Calu3 (cell line): ENCODE results near the gene DBNDD1. TPM values are rescaled to one million over a fixed set of nuclear protein-coding genes. Genes with fewer than 3 reads are reported as not detected.

ENCODE experiments used
- BruUV-seq: library from RNA; stranded (reverse); fragments of 400-500 nt; replicated peaks from 2 replicates; lab custom pipeline; 2021; lab: Mats Ljungman, UMichigan
- CTCF ChIA-PET: fragments of 300-600 bp; sonication (Branson Sonifier 250); formaldehyde crosslinking; loops from one replicate; lab custom pipeline; 2022; ENCODE audit warnings: antibody characterized with exemption; lab: Charles Lee
- DNase-seq: peaks from one replicate; pipeline ENCODE4 v3.0.0; 2022
- H3K27ac Mint-ChIP-seq: one replicate; pipeline ENCODE4 v1.8.0; 2022; ENCODE audit warnings: mixed read lengths; ENCODE audit not compliant: unreplicated experiment
- H3K27me3 Mint-ChIP-seq: one replicate; pipeline ENCODE4 v1.8.0; 2022; ENCODE audit warnings: mixed read lengths; ENCODE audit not compliant: unreplicated experiment
- H3K36me3 Mint-ChIP-seq: one replicate; pipeline ENCODE4 v1.8.0; 2022; ENCODE audit warnings: mild to moderate bottlenecking, moderate library complexity, mixed read lengths; ENCODE audit not compliant: insufficient read depth, unreplicated experiment
- H3K4me1 Mint-ChIP-seq: one replicate; pipeline ENCODE4 v1.8.0; 2022; ENCODE audit warnings: mild to moderate bottlenecking, low read depth, mixed read lengths; ENCODE audit not compliant: unreplicated experiment
- H3K4me3 Mint-ChIP-seq: one replicate; pipeline ENCODE4 v1.8.0; 2022; ENCODE audit warnings: mild to moderate bottlenecking, low read depth, moderate library complexity, mixed read lengths; ENCODE audit not compliant: unreplicated experiment
- H3K9me3 Mint-ChIP-seq: one replicate; pipeline ENCODE4 v1.8.0; 2022; ENCODE audit warnings: low read depth, mixed read lengths; ENCODE audit not compliant: unreplicated experiment
- CTCF ChIP-seq: fragments of 200-600 bp; IDR thresholded peaks from one replicate; pipeline ENCODE4 v1.8.0; 2022; ENCODE audit warnings: antibody characterized with exemption; ENCODE audit not compliant: unreplicated experiment
- intact Hi-C: fragments of 100-400 bp; cut with micrococcal nuclease; formaldehyde crosslinking; loops from one replicate; pipeline ENCODE4 v1.10.0; 2022; ENCODE audit not compliant: unreplicated experiment
- total RNA-seq: library from RNA; stranded (reverse); gene quantifications from 2 replicates; pipeline ENCODE4 v1.2.3, GENCODE V29; 2022

Gene DBNDD1
- total RNA-seq, 1 experiment from 2014 or later: 39.9 TPM

GRCh38 chr16:89956505-89957215 lies 62.6 kb downstream of the DBNDD1 start:
- intact Hi-C loops: no loop called here
- TF ChIP-seq CTCF: no peak
- H3K27me3 Mint-ChIP-seq: no peaks in the 10 kb centered on the region
- H3K27ac Mint-ChIP-seq: no peak overlapping the region
- H3K4me1 Mint-ChIP-seq: no peaks in the 10 kb centered on the region
- CTCF ChIA-PET: interaction anchor here (0.6 kb wide), 1 partner anchor 255 kb away, joined by 6 read pairs; the partner anchor contains the start of gene SPATA2L
- BruUV-seq: no TSS peak
- no peaks in the 10 kb centered on the region for H3K9me3 Mint-ChIP-seq
- H3K36me3 Mint-ChIP-seq: peaks cover 24% of the 10 kb centered on the region
- DNase-seq: no peak
- H3K4me3 Mint-ChIP-seq: no peak overlapping the region

GRCh38 chr16:89955001-89955685 lies 64.1 kb downstream of the DBNDD1 start:
- BruUV-seq: no TSS peak
- H3K27me3 Mint-ChIP-seq: no peaks in the 10 kb centered on the region
- intact Hi-C loops: no loop called here

More at GRCh38 chr16:89955001-89955685, 64.1 kb downstream of the DBNDD1 start:
- H3K4me3 Mint-ChIP-seq: no peak overlapping the region
- peaks cover 26% of the 10 kb centered on the region for H3K36me3 Mint-ChIP-seq
- peaks cover under 1% of the 10 kb centered on the region for H3K4me1 Mint-ChIP-seq
- CTCF ChIA-PET: interaction anchor here (0.6 to 1.1 kb wide), 2 partner anchors 24 to 91 kb away, joined by 3 to 5 read pairs; no protein-coding TSS in a partner anchor
- DNase-seq: no peak
- H3K27ac Mint-ChIP-seq: no peak overlapping the region
- TF ChIP-seq CTCF: no peak
- H3K9me3 Mint-ChIP-seq: no peaks in the 10 kb centered on the region

Other genes starting within 250 kb of the DBNDD1 start
- 127 and 140 TPM in 2 replicates for gene FANCA, start 202.8 kb downstream of the DBNDD1 start, total RNA-seq
- 46.3 and 53.1 TPM in 2 replicates for gene SPIRE2, start 191.0 kb downstream of the DBNDD1 start, total RNA-seq
- 270 and 300 TPM in 2 replicates for gene TCF25, start 145.9 kb downstream of the DBNDD1 start, total RNA-seq
- gene MC1R, start 100.6 kb downstream of the DBNDD1 start, total RNA-seq: 16.9 and 17.4 TPM in 2 replicates
- gene TUBB3, start 96.1 kb downstream of the DBNDD1 start, total RNA-seq: 52.1 and 61.5 TPM in 2 replicates
- 67.0 and 70.1 TPM in 2 replicates for gene DEF8, start 70.7 kb downstream of the DBNDD1 start, total RNA-seq
- gene PRDM7, start 57.9 kb upstream of the DBNDD1 start, total RNA-seq: not detected in 2 replicates